ENCODE data around the gene HLCS.

HLCS gene

GRCh38 chr21:36701756-36702621, 264.5 kb downstream of the HLCS start:
- no peak for DNase-seq (ENCODE audit: low read depth)

- DNase-seq (ENCODE audit: low read depth): no peak
Observed at GRCh38 chr21:36700971-36701755, 265.3 kb downstream of the HLCS start.

Data from stimulated activated CD8-positive, alpha-beta memory T cell treated with anti-CD3 and anti-CD28 coated beads, Interleukin-15, amount 100 ng/mL, for 1 hour (primary cell).